MM.1S (cell line): ENCODE measurements around the gene EIF2B4.

Experiments used
- EZH2 ChIP-seq: fragments of 300-600 bp; sonication (generic); optimal IDR thresholded peaks from 2 replicates; pipeline ENCODE3; 2017; ENCODE audit warnings: low read depth, mild to moderate bottlenecking, antibody characterized with exemption, low read length, mixed read lengths
- EZH2phosphoT487 ChIP-seq: fragments of 300-600 bp; sonication (generic); IDR thresholded peaks from 2 replicates; pipeline ENCODE4 v1.6.1; 2018; ENCODE audit warnings: antibody characterized with exemption, low read length
- TF ChIP-seq, protein P1 (sequence below): fragments of 300-600 bp; sonication (generic); IDR thresholded peaks from 2 replicates; pipeline ENCODE4 v1.5.1; 2016; ENCODE audit warnings: antibody characterized with exemption, low read length, mixed read lengths

DNA sequence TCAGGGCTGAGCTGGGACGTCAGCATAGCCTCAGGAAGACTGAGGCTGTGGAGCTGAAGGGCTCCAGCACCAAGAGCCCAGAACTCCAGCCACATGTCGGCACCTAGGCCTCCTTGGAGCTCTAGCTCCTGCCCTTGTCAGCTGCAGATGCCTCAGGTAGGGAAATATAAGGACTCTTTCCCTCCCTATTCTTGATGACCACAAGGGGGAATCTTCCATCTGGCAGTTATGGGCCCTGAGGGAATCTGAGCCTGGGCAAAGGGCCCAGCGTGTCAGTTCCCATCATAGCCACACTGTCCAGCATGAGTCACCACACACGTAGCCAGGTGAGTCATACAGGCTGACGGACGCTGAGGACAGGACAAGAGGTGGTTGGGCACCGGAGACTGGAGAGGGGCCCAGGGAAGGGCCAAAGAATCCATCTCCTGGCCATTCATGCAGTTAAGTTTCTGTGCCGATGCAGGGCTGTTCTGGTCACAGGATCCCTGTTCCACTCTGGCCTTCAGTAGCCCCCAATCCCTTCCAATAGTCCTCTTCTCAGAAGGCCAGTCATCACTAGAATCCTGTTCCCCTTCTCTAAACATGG is 49.1 kb downstream of the EIF2B4 start:
- TF ChIP-seq, protein P1, sequence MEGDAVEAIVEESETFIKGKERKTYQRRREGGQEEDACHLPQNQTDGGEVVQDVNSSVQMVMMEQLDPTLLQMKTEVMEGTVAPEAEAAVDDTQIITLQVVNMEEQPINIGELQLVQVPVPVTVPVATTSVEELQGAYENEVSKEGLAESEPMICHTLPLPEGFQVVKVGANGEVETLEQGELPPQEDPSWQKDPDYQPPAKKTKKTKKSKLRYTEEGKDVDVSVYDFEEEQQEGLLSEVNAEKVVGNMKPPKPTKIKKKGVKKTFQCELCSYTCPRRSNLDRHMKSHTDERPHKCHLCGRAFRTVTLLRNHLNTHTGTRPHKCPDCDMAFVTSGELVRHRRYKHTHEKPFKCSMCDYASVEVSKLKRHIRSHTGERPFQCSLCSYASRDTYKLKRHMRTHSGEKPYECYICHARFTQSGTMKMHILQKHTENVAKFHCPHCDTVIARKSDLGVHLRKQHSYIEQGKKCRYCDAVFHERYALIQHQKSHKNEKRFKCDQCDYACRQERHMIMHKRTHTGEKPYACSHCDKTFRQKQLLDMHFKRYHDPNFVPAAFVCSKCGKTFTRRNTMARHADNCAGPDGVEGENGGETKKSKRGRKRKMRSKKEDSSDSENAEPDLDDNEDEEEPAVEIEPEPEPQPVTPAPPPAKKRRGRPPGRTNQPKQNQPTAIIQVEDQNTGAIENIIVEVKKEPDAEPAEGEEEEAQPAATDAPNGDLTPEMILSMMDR: 0 out of 2 replicates have a peak, but pooled peaks have one; percentile 7
- TF ChIP-seq EZH2 (no peak), EZH2phosphoT487 (no peak)
